ENCODE data around the gene CFL1.
"Not testable (repeated sequence)": the region's sequence is repeated elsewhere in the genome, so short reads cannot be mapped to it uniquely, and the experiment has no call there.

CFL1 gene

DNA sequence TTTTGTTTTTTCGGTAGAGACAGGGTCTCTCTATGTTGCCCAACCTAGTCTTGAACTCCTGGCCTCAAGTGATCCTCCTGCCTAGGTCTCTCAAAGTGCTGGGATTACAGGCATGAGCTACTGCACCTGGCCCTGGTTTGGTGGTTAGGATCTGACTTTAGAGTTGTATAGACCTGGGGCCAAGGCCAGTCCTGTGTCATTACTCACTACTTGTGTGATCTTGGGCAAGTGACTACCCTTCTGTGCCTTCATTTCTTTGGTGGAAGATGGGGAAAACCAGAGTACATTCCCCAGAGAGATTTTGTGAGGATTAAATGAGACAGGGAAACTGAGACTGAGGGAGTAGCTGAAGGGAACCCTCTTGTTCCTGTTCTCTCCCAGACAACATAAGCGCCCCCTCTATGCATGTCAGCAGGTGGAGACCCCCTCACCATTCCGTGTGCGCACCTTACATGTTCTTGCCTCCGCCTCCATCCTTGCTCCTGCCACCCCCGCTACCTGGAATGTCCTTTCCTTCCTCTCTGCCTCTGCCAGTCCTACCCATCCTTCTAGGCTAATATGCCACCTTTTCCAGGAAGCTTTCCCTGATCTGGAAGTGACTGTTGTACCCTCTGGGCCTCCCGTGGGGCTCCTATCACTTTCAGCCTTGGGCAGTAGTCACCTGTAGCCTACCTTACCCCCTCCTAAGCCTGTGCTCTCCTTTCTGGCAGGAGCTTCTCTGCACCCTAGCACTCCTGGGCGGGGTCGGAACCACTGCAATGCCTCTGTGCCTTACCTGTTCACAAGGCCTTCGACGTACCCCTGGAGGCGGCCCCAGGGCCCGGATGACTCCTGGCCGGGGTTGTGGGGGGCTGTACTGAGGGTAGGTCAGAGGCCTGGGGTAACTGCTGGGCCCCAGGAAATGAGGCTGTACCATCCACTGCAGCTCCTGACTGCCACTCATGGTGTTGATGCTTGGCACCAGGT lies 38.3 kb upstream of the CFL1 start:
- H3K9ac ChIP-seq = no peak overlapping the region
- no peak overlapping the region for H3K4me3 ChIP-seq (ENCODE audit: low read depth, low read length)
- no peak overlapping the region for H3K4me2 ChIP-seq (ENCODE audit: low read length)
- H3K79me2 ChIP-seq = no peaks in the 10 kb centered on the region
- no peaks in the 10 kb centered on the region for H3K4me1 ChIP-seq
- TF ChIP-seq, protein P1, sequence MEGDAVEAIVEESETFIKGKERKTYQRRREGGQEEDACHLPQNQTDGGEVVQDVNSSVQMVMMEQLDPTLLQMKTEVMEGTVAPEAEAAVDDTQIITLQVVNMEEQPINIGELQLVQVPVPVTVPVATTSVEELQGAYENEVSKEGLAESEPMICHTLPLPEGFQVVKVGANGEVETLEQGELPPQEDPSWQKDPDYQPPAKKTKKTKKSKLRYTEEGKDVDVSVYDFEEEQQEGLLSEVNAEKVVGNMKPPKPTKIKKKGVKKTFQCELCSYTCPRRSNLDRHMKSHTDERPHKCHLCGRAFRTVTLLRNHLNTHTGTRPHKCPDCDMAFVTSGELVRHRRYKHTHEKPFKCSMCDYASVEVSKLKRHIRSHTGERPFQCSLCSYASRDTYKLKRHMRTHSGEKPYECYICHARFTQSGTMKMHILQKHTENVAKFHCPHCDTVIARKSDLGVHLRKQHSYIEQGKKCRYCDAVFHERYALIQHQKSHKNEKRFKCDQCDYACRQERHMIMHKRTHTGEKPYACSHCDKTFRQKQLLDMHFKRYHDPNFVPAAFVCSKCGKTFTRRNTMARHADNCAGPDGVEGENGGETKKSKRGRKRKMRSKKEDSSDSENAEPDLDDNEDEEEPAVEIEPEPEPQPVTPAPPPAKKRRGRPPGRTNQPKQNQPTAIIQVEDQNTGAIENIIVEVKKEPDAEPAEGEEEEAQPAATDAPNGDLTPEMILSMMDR (IDR thresholded peaks at IDR 0.05) = no peak
- no peaks in the 10 kb centered on the region for H3K27me3 ChIP-seq (ENCODE audit: control insufficient read depth, insufficient read depth, low read length)
- no peaks in the 10 kb centered on the region for H3K36me3 ChIP-seq (ENCODE audit: control insufficient read depth, insufficient read depth, low read length)
- no peak overlapping the region for H2AFZ ChIP-seq
- no peak overlapping the region for H3K27ac ChIP-seq
- no peaks in the 10 kb centered on the region for H3K9me3 ChIP-seq (ENCODE audit: control insufficient read depth, low read length)

DNA sequence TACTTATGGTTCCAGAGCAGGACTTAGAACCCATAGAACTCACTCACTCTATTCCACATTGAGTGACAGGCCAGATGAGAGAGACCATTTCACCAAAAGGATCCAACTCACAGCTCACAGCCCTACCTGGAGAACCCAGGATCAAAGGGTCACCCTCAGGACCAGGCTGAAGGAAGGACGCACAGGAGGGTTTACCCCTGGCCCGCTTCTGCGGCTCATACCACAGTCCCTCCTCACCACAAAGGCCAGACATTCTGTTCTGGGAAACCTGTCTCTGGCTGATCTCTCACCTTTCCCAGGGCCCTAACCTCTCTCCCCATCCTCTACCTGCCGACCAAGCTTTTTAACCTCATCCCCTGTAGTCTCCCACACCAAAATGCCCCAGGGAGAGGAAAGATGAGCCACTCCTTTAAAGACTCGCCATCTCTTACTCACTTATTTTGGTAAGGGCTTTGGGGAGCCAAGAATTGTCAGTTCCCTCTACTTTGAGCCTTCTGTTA lies 37.6 kb upstream of the CFL1 start:
- Histone ChIP-seq H3K27ac (no peak overlapping the region), H3K9ac (no peak overlapping the region), H3K36me3 (ENCODE audit: control insufficient read depth, insufficient read depth, low read length) (no peaks in the 10 kb centered on the region), H3K4me1 (no peaks in the 10 kb centered on the region), H3K4me3 (ENCODE audit: low read depth, low read length) (no peak overlapping the region), H3K9me3 (ENCODE audit: control insufficient read depth, low read length) (no peaks in the 10 kb centered on the region), H3K79me2 (no peaks in the 10 kb centered on the region), H3K27me3 (ENCODE audit: control insufficient read depth, insufficient read depth, low read length) (no peaks in the 10 kb centered on the region), H2AFZ (no peak overlapping the region), H3K4me2 (ENCODE audit: low read length) (no peak overlapping the region)
- TF ChIP-seq, protein P1 (IDR thresholded peaks at IDR 0.05) = no peak

DNA sequence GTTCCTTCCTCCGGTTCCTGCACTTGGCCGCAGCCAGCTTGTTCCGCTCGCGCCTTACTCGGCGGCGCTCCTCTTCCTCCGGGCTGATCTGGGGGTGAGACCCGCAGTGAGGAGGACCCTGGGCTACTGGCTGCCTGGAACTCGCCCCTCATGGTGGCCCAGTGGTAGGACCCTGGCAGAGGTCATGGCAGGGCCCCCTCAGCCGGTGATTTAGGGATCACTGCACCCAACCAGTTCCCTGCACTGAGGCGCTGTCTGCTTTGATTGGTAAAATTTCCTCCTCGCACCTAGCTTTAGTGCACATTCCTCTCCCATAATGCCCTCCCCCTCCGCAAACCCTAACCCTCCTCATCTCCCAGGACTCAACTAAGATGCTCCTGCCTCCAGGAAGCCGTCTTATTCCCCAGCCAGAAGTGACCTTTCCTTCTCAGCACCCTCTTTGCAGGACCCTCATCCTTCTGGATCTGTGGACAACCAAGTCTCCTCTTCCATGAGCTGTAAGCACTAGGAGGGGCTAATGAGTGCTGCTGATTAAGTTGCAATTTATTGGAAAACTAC lies 36.1 kb upstream of the CFL1 start:
- H3K27me3 ChIP-seq (ENCODE audit: control insufficient read depth, insufficient read depth, low read length) = no peaks in the 10 kb centered on the region
- no peaks in the 10 kb centered on the region for H3K36me3 ChIP-seq (ENCODE audit: control insufficient read depth, insufficient read depth, low read length)
- TF ChIP-seq, protein P1 (IDR thresholded peaks at IDR 0.05) = no peak
- H3K27ac ChIP-seq = peak overlapping the region; percentile 75
- H2AFZ ChIP-seq = no peak overlapping the region
- H3K4me3 ChIP-seq (ENCODE audit: low read depth, low read length) = peak overlapping the region; percentile 5
- H3K4me1 ChIP-seq = peaks cover 3% of the 10 kb centered on the region
- H3K9ac ChIP-seq = no peak overlapping the region
- H3K9me3 ChIP-seq (ENCODE audit: control insufficient read depth, low read length) = no peaks in the 10 kb centered on the region
- H3K4me2 ChIP-seq (ENCODE audit: low read length) = no peak overlapping the region
- H3K79me2 ChIP-seq = no peaks in the 10 kb centered on the region

DNA sequence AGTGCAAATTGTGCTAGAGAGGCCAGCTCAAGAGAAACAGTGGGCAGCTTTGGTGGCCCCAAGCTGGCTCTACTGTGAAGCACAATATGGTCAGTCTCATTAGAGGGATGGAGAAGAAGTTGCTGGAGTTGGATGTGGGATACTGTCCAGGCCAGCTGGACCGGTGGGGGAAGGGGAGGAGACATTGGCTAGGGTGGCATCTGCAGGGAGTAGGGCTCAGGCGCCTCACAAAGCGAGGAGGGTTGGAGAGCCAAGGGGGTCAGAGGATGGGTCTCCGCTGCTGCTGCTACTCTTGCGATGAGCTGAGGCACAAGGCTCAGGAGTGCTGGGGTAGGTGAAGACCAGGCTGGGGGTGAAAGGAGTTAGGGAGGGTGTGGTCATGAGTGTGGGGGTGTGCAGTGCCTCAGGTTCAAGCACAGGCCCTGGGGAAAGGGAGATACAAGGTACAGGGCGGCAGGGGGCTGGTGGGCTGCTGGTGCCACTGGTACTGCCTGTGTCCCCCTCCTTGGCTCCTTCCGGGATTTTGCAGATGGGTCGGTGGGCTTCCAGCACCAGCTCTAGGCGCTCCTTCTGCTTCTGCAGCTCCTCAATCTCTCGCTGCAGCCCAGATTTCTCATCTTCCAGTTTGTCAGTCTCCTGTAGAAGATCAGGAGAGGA lies 34.8 kb upstream of the CFL1 start:
- no peak overlapping the region for H3K9ac ChIP-seq
- H3K79me2 ChIP-seq = no peaks in the 10 kb centered on the region
- no peak overlapping the region for H2AFZ ChIP-seq
- TF ChIP-seq, protein P1 (IDR thresholded peaks at IDR 0.05) = no peak
- no peaks in the 10 kb centered on the region for H3K36me3 ChIP-seq (ENCODE audit: control insufficient read depth, insufficient read depth, low read length)
- no peaks in the 10 kb centered on the region for H3K9me3 ChIP-seq (ENCODE audit: control insufficient read depth, low read length)
- H3K4me3 ChIP-seq (ENCODE audit: low read depth, low read length) = no peak overlapping the region
- peaks cover 3% of the 10 kb centered on the region for H3K4me1 ChIP-seq
- H3K4me2 ChIP-seq (ENCODE audit: low read length) = no peak overlapping the region
- H3K27ac ChIP-seq = no peak overlapping the region
- H3K27me3 ChIP-seq (ENCODE audit: control insufficient read depth, insufficient read depth, low read length) = no peaks in the 10 kb centered on the region

DNA sequence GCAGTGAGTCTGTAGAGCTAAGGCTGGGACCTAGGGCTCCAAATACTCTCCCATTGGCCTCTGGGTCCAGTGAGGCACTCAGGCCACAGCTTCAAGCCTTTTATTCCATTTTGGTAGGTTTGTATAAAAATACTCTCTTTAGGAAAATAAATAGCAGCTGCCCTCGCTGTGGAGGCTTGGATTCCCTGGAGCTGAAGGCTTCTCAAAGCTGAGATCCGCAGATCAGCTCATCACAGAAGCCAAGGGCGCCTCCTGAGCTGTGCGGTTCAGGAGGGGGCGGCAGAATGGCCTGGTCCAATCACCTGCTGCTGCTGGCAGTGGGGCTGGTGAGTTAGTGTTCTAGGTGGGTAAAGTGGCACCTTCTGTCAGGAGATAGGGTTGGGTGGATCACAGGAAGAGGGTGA lies 34.2 kb upstream of the CFL1 start:
- not testable (repeated sequence) for H3K79me2 ChIP-seq; H3K9me3 ChIP-seq (ENCODE audit: control insufficient read depth, low read length); H3K9ac ChIP-seq; H3K27me3 ChIP-seq (ENCODE audit: control insufficient read depth, insufficient read depth, low read length); H3K4me3 ChIP-seq (ENCODE audit: low read depth, low read length); H2AFZ ChIP-seq; H3K4me1 ChIP-seq; H3K36me3 ChIP-seq (ENCODE audit: control insufficient read depth, insufficient read depth, low read length)
- Histone ChIP-seq H3K4me2 (ENCODE audit: low read length) (peak overlapping the region; percentile 4), H3K27ac (peak overlapping the region; percentile 12)

Measured in parathyroid adenoma (tissue), 2 donors.